GM13977 (cell line): Measurements from ENCODE around the gene DEPDC1.

Experiments
- DNase-seq: peaks from one replicate; pipeline ENCODE4 v3.0.0; 2012; ENCODE audit warnings: low spot score
- CTCF ChIP-seq: IDR thresholded peaks from 2 replicates; pipeline ENCODE4 v1.5.1; 2012; ENCODE audit warnings: mild to moderate bottlenecking, control low read depth; ENCODE audit not compliant: insufficient read depth; ENCODE audit errors: extremely low read depth, missing control alignments
- in situ Hi-C: fragments of 300-500 bp; cut with MboI; formaldehyde crosslinking; loops from one replicate; pipeline ENCODE4 v1.12.0; 2022; ENCODE audit warnings: low sequenced_read_pairs, low pct_unique_long_range_greater_than_20kb, mixed read lengths, inconsistent platforms; ENCODE audit not compliant: unreplicated experiment

The DEPDC1 gene

GRCh38 chr1:68431076-68431475 is 65.8 kb downstream of the DEPDC1 start:
- TF ChIP-seq CTCF = no peak
- in situ Hi-C loops = no loop called here
- no peak for DNase-seq

GRCh38 chr1:68429233-68429808 is 67.6 kb downstream of the DEPDC1 start:
- in situ Hi-C loops = no loop called here
- no peak for DNase-seq
- no peak for TF ChIP-seq CTCF

DNA sequence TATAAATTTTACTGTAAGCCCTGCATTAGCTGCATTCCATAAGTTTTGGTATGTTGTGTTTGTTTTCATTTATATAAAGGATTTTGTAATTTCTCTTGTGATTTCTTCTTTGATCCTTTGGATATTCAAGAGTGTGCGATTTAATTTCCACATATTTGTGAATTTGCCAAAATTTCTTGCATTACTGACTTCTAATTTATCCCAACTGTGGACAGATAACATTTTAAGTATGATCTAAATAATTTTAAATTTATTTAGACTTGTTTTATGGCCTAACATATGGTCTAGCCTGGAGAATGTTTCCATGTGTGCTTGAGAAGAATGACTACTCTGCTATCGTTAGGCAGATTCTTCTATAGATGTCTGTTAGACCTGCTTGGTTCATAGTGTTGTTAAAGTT is 70.3 kb downstream of the DEPDC1 start:
- no peak for DNase-seq
- in situ Hi-C loops = no loop called here

More for the DNA sequence above, 70.3 kb downstream of the DEPDC1 start:
- TF ChIP-seq CTCF = no peak
